Ishikawa (cell line): ENCODE data around the gene WSB1.

ENCODE experiments used
- EP300 ChIP-seq: IDR thresholded peaks from 2 replicates; pipeline ENCODE4 v1.6.1; 2012; ENCODE audit warnings: borderline replicate concordance
- FOXM1 ChIP-seq: IDR thresholded peaks from 2 replicates; pipeline ENCODE4 v1.6.1; 2012; ENCODE audit warnings: low read depth, borderline replicate concordance
- TAF1 ChIP-seq: IDR thresholded peaks from 2 replicates; pipeline ENCODE4 v1.6.1; 2012; ENCODE audit warnings: low read depth, mild to moderate bottlenecking
- TCF12 ChIP-seq: IDR thresholded peaks from 2 replicates; pipeline ENCODE4 v1.6.1; 2012; ENCODE audit warnings: low read depth
- YY1 ChIP-seq: IDR thresholded peaks from 2 replicates; pipeline ENCODE4 v1.6.1; 2012; ENCODE audit warnings: low read depth

DNA sequence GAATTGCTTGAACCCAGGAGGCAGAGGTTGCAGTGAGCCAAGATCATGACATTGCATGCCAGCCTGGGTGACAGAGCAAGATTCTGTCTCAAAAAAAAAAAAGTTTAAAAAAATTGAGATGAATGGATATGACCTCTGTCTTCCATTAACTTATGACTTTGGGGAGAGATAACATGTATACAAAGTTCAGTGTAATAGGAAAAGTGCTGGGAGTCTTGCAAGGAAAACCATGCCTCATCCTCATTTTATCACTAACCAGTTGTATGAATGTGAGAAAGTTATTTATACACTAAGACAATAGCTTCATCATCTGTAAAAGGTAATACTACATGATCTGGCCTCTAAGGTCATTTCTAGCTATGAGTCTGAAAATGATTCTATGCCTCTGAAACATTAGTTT, 10.2 kb upstream of the WSB1 start:
- TF ChIP-seq EP300 (no peak), TCF12 (no peak), YY1 (no peak), FOXM1 (no peak), TAF1 (no peak)
